DMS53 (cell line): ENCODE data around the gene PSMF1.
A peak's percentile ranks its signal among the peaks of the same experiment; 100 is the strongest.

Experiments
- DNase-seq: peaks from one replicate; lab custom pipeline; 2025; lab: John Stamatoyannopoulos, UW

Gene PSMF1

GRCh38 chr20:1118336-1119127 lies at the start of gene PSMF1:
Gene PSMF1 (plus strand): TSS chr20:1118602. CDS start chr20:1118774, 172 bp downstream.
- DNase-seq, result peak; percentile 98

GRCh38 chr20:1072258-1072657 lies 46.1 kb upstream of the PSMF1 start:
- DNase-seq, result no peak

- DNase-seq, result peak; percentile 17
Observed at GRCh38 chr20:1075616-1076015, 42.8 kb upstream of the PSMF1 start.

- DNase-seq, result no peak
Observed at GRCh38 chr20:1081891-1082290, 36.5 kb upstream of the PSMF1 start.

- DNase-seq, result peak; percentile 67
Observed at GRCh38 chr20:1083431-1084080, 34.8 kb upstream of the PSMF1 start.

- DNase-seq, result no peak
Observed at GRCh38 chr20:1085492-1086276, 32.7 kb upstream of the PSMF1 start.

GRCh38 chr20:1086277-1087213 lies 31.9 kb upstream of the PSMF1 start:
- DNase-seq, result no peak

- DNase-seq, result no peak
Observed at GRCh38 chr20:1087311-1087905, 31.0 kb upstream of the PSMF1 start.

- no peak for DNase-seq
Observed at GRCh38 chr20:1094751-1095150, 23.7 kb upstream of the PSMF1 start.

- DNase-seq, result no peak
Observed at GRCh38 chr20:1101533-1101932, 16.9 kb upstream of the PSMF1 start.

GRCh38 chr20:1102016-1102415 lies 16.4 kb upstream of the PSMF1 start:
- peak; percentile 23 for DNase-seq

- no peak for DNase-seq
Observed at GRCh38 chr20:1103751-1104150, 14.7 kb upstream of the PSMF1 start.

GRCh38 chr20:1105599-1106194 lies 12.7 kb upstream of the PSMF1 start:
- DNase-seq, result no peak

- DNase-seq, result no peak
Observed at GRCh38 chr20:1107176-1107575, 11.2 kb upstream of the PSMF1 start.

GRCh38 chr20:1108437-1108920 lies 9.9 kb upstream of the PSMF1 start:
- peak; percentile 77 for DNase-seq

GRCh38 chr20:1112908-1113307 lies 5.5 kb upstream of the PSMF1 start:
- DNase-seq, result no peak

GRCh38 chr20:1118004-1118335 lies 432 bp upstream of the PSMF1 start:
- DNase-seq, result peak; percentile 46

GRCh38 chr20:1119128-1119505 lies 715 bp downstream of the PSMF1 start:
- DNase-seq, result peak; percentile 35

GRCh38 chr20:1119524-1119923 lies 1.1 kb downstream of the PSMF1 start:
- no peak for DNase-seq

GRCh38 chr20:1121429-1121828 lies 3.0 kb downstream of the PSMF1 start:
- no peak for DNase-seq
